Karpas-422 (cell line): ENCODE measurements around the gene SSBP3. TPM values are rescaled to one million over a fixed set of nuclear protein-coding genes. Genes with fewer than 3 reads are reported as not detected.

Source experiments
- DNase-seq: peaks from one replicate; pipeline ENCODE4 v3.0.0-alpha.2; 2015
- H2AFZ ChIP-seq: fragments of 200-600 bp; sonication (generic); 2 replicates; pipeline ENCODE4 v1.6.1; 2014; ENCODE audit warnings: antibody characterized with exemption, low read length, mixed read lengths
- H3K27ac ChIP-seq: fragments of 200-600 bp; sonication (generic); 2 replicates; pipeline ENCODE4 v1.5.1; 2014; ENCODE audit warnings: mild to moderate bottlenecking, low read length, moderate library complexity
- H3K27me3 ChIP-seq: fragments of 200-600 bp; sonication (generic); 2 replicates; pipeline ENCODE4 v1.6.1; 2014; ENCODE audit warnings: low read length, mixed read lengths
- H3K36me3 ChIP-seq: fragments of 200-600 bp; sonication (generic); 2 replicates; pipeline ENCODE4 v1.6.1; 2014; ENCODE audit warnings: low read length, mixed read lengths; ENCODE audit not compliant: insufficient read depth
- H3K4me1 ChIP-seq: fragments of 200-600 bp; sonication (generic); 2 replicates; pipeline ENCODE4 v1.6.1; 2014; ENCODE audit warnings: mild to moderate bottlenecking, low read length, mixed read lengths
- H3K4me2 ChIP-seq: fragments of 200-600 bp; sonication (generic); 2 replicates; pipeline ENCODE4 v1.6.1; 2014; ENCODE audit warnings: low read length, low read depth, mild to moderate bottlenecking; ENCODE audit not compliant: poor library complexity, severe bottlenecking
- H3K4me3 ChIP-seq: fragments of 200-600 bp; sonication (generic); 2 replicates; pipeline ENCODE4 v1.5.1; 2014; ENCODE audit warnings: mild to moderate bottlenecking, antibody characterized with exemption, low read length, mixed read lengths
- H3K79me2 ChIP-seq: fragments of 200-600 bp; sonication (generic); 2 replicates; pipeline ENCODE4 v1.6.1; 2014; ENCODE audit warnings: mild to moderate bottlenecking, low read length, mixed read lengths
- H3K9ac ChIP-seq: fragments of 200-600 bp; sonication (generic); 2 replicates; pipeline ENCODE4 v1.6.0; 2014; ENCODE audit warnings: low read length
- H3K9me2 ChIP-seq: fragments of 200-600 bp; sonication (generic), shearing (Covaris generic); replicated peaks from 2 replicates; pipeline ENCODE4 v1.6.0; 2014; ENCODE audit warnings: mild to moderate bottlenecking, low read length, moderate library complexity; ENCODE audit not compliant: insufficient read depth
- H3K9me3 ChIP-seq: fragments of 300-700, 200-600 bp; sonication (generic); 2 replicates; pipeline ENCODE4 v1.6.1; 2014; ENCODE audit warnings: low read length, mixed read lengths
- H4K20me1 ChIP-seq: fragments of 200-600 bp; sonication (generic); 2 replicates; pipeline ENCODE4 v1.6.1; 2014; ENCODE audit warnings: mild to moderate bottlenecking, antibody characterized with exemption, low read length, low read depth; ENCODE audit not compliant: insufficient read depth
- total RNA-seq: library from RNA; depleted of rRNA; stranded (reverse); fragments of >200 nt; shearing (Covaris generic); gene quantifications from 2 replicates; pipeline ENCODE4 v1.2.3, GENCODE V29; 2014; ENCODE audit warnings: low replicate concordance

Gene SSBP3
- total RNA-seq, 1 experiment from 2014 or later, result 4.7 TPM

- H3K9me2 ChIP-seq, result no peaks in the 10 kb centered on the region
- H3K27me3 ChIP-seq, result no peaks in the 10 kb centered on the region
- peak; percentile 67 for DNase-seq
- H3K4me2 ChIP-seq, result no peak overlapping the region
- no peaks in the 10 kb centered on the region for H3K36me3 ChIP-seq
- H3K27ac ChIP-seq, result no peak overlapping the region
- H3K4me3 ChIP-seq, result no peak overlapping the region
- H4K20me1 ChIP-seq, result no peaks in the 10 kb centered on the region
- H3K9me3 ChIP-seq, result no peaks in the 10 kb centered on the region
- no peaks in the 10 kb centered on the region for H3K79me2 ChIP-seq
- no peak overlapping the region for H3K9ac ChIP-seq
- H3K4me1 ChIP-seq, result no peaks in the 10 kb centered on the region
- H2AFZ ChIP-seq, result no peak overlapping the region
Observed at GRCh38 chr1:54310439-54311328, 95.5 kb downstream of the SSBP3 start.

- H3K4me1 ChIP-seq, result no peaks in the 10 kb centered on the region
- no peaks in the 10 kb centered on the region for H3K79me2 ChIP-seq
Observed at GRCh38 chr1:54309631-54310366, 96.4 kb downstream of the SSBP3 start.

GRCh38 chr1:54307305-54307704, 98.9 kb downstream of the SSBP3 start:
- no peaks in the 10 kb centered on the region for H3K27me3 ChIP-seq
- no peak overlapping the region for H3K9ac ChIP-seq
- DNase-seq, result no peak
- no peaks in the 10 kb centered on the region for H3K9me3 ChIP-seq
- no peak overlapping the region for H2AFZ ChIP-seq
- H3K4me2 ChIP-seq, result no peak overlapping the region
- no peaks in the 10 kb centered on the region for H3K36me3 ChIP-seq
- no peaks in the 10 kb centered on the region for H3K79me2 ChIP-seq
- H3K4me3 ChIP-seq, result no peak overlapping the region
- no peak overlapping the region for H3K27ac ChIP-seq
- H3K4me1 ChIP-seq, result no peaks in the 10 kb centered on the region
- H4K20me1 ChIP-seq, result no peaks in the 10 kb centered on the region
- no peaks in the 10 kb centered on the region for H3K9me2 ChIP-seq

More at GRCh38 chr1:54309631-54310366, 96.4 kb downstream of the SSBP3 start:
- no peak overlapping the region for H3K9ac ChIP-seq
- H3K27me3 ChIP-seq, result no peaks in the 10 kb centered on the region
- no peaks in the 10 kb centered on the region for H3K36me3 ChIP-seq
- no peak overlapping the region for H3K4me3 ChIP-seq
- H2AFZ ChIP-seq, result no peak overlapping the region
- H3K9me2 ChIP-seq, result no peaks in the 10 kb centered on the region
- no peaks in the 10 kb centered on the region for H3K9me3 ChIP-seq
- H4K20me1 ChIP-seq, result no peaks in the 10 kb centered on the region
- no peak overlapping the region for H3K27ac ChIP-seq
- DNase-seq, result no peak
- no peak overlapping the region for H3K4me2 ChIP-seq

GRCh38 chr1:54305906-54306514, 100.2 kb downstream of the SSBP3 start:
- no peaks in the 10 kb centered on the region for H3K4me1 ChIP-seq
- H3K27me3 ChIP-seq, result no peaks in the 10 kb centered on the region
- H3K9ac ChIP-seq, result no peak overlapping the region
- DNase-seq, result no peak
- H3K79me2 ChIP-seq, result no peaks in the 10 kb centered on the region
- H3K9me3 ChIP-seq, result no peaks in the 10 kb centered on the region
- no peaks in the 10 kb centered on the region for H4K20me1 ChIP-seq
- no peaks in the 10 kb centered on the region for H3K36me3 ChIP-seq
- H2AFZ ChIP-seq, result no peak overlapping the region
- no peak overlapping the region for H3K4me2 ChIP-seq
- no peak overlapping the region for H3K27ac ChIP-seq
- no peaks in the 10 kb centered on the region for H3K9me2 ChIP-seq
- H3K4me3 ChIP-seq, result no peak overlapping the region

- Histone ChIP-seq H4K20me1 (no peaks in the 10 kb centered on the region), H2AFZ (no peak overlapping the region), H3K36me3 (no peaks in the 10 kb centered on the region), H3K79me2 (no peaks in the 10 kb centered on the region), H3K4me3 (no peak overlapping the region), H3K27ac (no peak overlapping the region), H3K9me2 (no peaks in the 10 kb centered on the region), H3K4me1 (no peaks in the 10 kb centered on the region), H3K9me3 (no peaks in the 10 kb centered on the region), H3K4me2 (no peak overlapping the region), H3K9ac (no peak overlapping the region), H3K27me3 (no peaks in the 10 kb centered on the region)
- DNase-seq, result no peak
Observed at GRCh38 chr1:54304518-54304917, 101.7 kb downstream of the SSBP3 start.

GRCh38 chr1:54302951-54303843, 103.0 kb downstream of the SSBP3 start:
- DNase-seq, result no peak
- Histone ChIP-seq H3K27ac (no peak overlapping the region), H3K4me3 (no peak overlapping the region), H3K79me2 (no peaks in the 10 kb centered on the region), H2AFZ (no peak overlapping the region), H3K9ac (no peak overlapping the region), H3K4me2 (no peak overlapping the region), H4K20me1 (no peaks in the 10 kb centered on the region), H3K36me3 (no peaks in the 10 kb centered on the region), H3K27me3 (no peaks in the 10 kb centered on the region), H3K9me3 (no peaks in the 10 kb centered on the region), H3K9me2 (no peaks in the 10 kb centered on the region), H3K4me1 (no peaks in the 10 kb centered on the region)

GRCh38 chr1:54302549-54302948, 103.6 kb downstream of the SSBP3 start:
- Histone ChIP-seq H3K4me3 (no peak overlapping the region), H3K4me1 (no peaks in the 10 kb centered on the region), H3K27me3 (no peaks in the 10 kb centered on the region), H3K9me2 (no peaks in the 10 kb centered on the region), H4K20me1 (no peaks in the 10 kb centered on the region), H3K4me2 (no peak overlapping the region), H3K9me3 (no peaks in the 10 kb centered on the region), H3K9ac (no peak overlapping the region), H3K36me3 (no peaks in the 10 kb centered on the region), H3K27ac (no peak overlapping the region), H3K79me2 (no peaks in the 10 kb centered on the region), H2AFZ (no peak overlapping the region)
- no peak for DNase-seq
